ENCODE measurements around the gene DLX1. TPM values are rescaled to one million over a fixed set of nuclear protein-coding genes. Genes with fewer than 3 reads are reported as not detected.

Gene DLX1
- total and polyA plus RNA-seq, 2 experiments from 2014 or later, result not detected

DNA sequence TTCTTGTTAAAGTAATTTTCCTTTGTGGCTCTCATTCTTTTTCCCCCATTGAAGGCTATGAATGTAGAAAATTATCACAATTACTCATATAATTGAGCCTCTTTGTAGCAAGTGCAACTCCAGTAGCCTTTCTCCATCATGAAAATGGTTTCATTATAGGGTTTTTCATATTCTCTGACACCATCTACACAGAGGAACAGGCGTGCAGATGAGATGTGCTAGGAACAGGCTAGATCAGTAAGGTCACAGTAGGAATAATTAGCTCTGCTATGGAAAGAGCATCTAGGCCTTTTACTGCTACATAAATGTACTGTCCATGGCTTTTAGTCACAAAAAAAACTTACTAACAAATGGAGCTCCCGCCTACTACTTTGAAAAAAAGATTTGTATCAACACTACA is 12.6 kb upstream of the DLX1 start:
- Histone ChIP-seq H3F3A (replicated peaks; ENCODE audit: low read depth) (no peaks in the 10 kb centered on the region), H3K9me2 (ENCODE audit: insufficient read depth) (no peaks in the 10 kb centered on the region)
- no peak for ATAC-seq

DNA sequence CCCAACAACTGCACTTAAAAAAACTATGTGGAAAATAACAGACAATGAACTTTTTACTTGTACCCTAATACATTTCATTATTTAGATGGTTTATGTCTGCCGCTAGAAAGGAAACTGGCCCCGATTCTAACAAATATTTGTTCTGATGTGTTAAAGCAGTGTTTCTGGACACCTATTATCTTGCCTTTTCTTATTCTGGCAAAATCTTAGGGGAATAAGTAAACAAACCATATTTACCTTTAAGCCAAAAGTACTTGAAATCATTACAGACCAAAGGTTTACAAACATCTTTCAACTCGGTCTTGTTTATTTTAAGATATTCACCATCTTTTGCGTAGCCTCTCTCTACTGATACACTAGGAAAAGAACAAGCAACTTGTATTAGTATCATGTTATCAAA is 11.8 kb upstream of the DLX1 start:
- no peaks in the 10 kb centered on the region for H4K20me1 ChIP-seq (replicated peaks; ENCODE audit: insufficient read depth)
- Mint-ChIP-seq H3K36me3 (ENCODE audit: low read depth) (no peaks in the 10 kb centered on the region), H3K27me3 (ENCODE audit: insufficient read depth, low read depth, poor library complexity) (peaks cover 8% of the 10 kb centered on the region), H3K4me1 (no peaks in the 10 kb centered on the region), H3K4me3 (no peak overlapping the region), H3K9me3 (no peaks in the 10 kb centered on the region), H3K27ac (no peak overlapping the region)
- no peak overlapping the region for H3K4me3 ChIP-seq
- no peaks in the 10 kb centered on the region for H3K9me2 ChIP-seq (ENCODE audit: insufficient read depth)
- no peaks in the 10 kb centered on the region for H3K36me3 ChIP-seq (ENCODE audit: insufficient read depth)
- no peaks in the 10 kb centered on the region for H3K79me2 ChIP-seq (replicated peaks; ENCODE audit: insufficient read depth)
- no peak overlapping the region for H3K4me2 ChIP-seq
- peaks cover 25% of the 10 kb centered on the region for H3K27me3 ChIP-seq (ENCODE audit: insufficient read depth)
- no peak overlapping the region for H2AFZ ChIP-seq
- no peak overlapping the region for H3K27ac ChIP-seq (ENCODE audit: low read depth)
- no peaks in the 10 kb centered on the region for H3K4me1 ChIP-seq (ENCODE audit: insufficient read depth)
- ATAC-seq (no peak), DNase-seq (ENCODE audit: low spot score) (no peak)
- TF ChIP-seq NANOG (IDR thresholded peaks at IDR 0.05; ENCODE audit: borderline replicate concordance) (no peak), ZNF331 (CRISPR knock-in tag; IDR thresholded peaks at IDR 0.05; ENCODE audit: low read depth) (no peak)
- H3F3A ChIP-seq (replicated peaks; ENCODE audit: low read depth), result no peaks in the 10 kb centered on the region

More for the DNA sequence above, 12.6 kb upstream of the DLX1 start:
- Histone ChIP-seq H4K20me1 (replicated peaks; ENCODE audit: insufficient read depth) (no peaks in the 10 kb centered on the region), H3K4me1 (ENCODE audit: insufficient read depth) (no peaks in the 10 kb centered on the region), H3K4me3 (no peak overlapping the region), H3K79me2 (replicated peaks; ENCODE audit: insufficient read depth) (no peaks in the 10 kb centered on the region), H3K27me3 (ENCODE audit: insufficient read depth) (peaks cover 17% of the 10 kb centered on the region), H2AFZ (no peak overlapping the region), H3K4me2 (no peak overlapping the region), H3K36me3 (ENCODE audit: insufficient read depth) (no peaks in the 10 kb centered on the region), H3K27ac (ENCODE audit: low read depth) (no peak overlapping the region; the same call in 1 of the 2 replicates)
- Mint-ChIP-seq H3K4me1 (no peaks in the 10 kb centered on the region), H3K27me3 (ENCODE audit: insufficient read depth, low read depth, poor library complexity) (no peaks in the 10 kb centered on the region), H3K27ac (no peak overlapping the region), H3K4me3 (no peak overlapping the region), H3K36me3 (ENCODE audit: low read depth) (no peaks in the 10 kb centered on the region), H3K9me3 (no peaks in the 10 kb centered on the region)
- TF ChIP-seq ZNF331 (CRISPR knock-in tag; IDR thresholded peaks at IDR 0.05; ENCODE audit: low read depth) (no peak), STAT1 (IDR thresholded peaks at IDR 0.05; ENCODE audit: unreplicated experiment) (no peak)
- TF ChIP-seq, protein P1, sequence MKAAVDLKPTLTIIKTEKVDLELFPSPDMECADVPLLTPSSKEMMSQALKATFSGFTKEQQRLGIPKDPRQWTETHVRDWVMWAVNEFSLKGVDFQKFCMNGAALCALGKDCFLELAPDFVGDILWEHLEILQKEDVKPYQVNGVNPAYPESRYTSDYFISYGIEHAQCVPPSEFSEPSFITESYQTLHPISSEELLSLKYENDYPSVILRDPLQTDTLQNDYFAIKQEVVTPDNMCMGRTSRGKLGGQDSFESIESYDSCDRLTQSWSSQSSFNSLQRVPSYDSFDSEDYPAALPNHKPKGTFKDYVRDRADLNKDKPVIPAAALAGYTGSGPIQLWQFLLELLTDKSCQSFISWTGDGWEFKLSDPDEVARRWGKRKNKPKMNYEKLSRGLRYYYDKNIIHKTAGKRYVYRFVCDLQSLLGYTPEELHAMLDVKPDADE (IDR thresholded peaks at IDR 0.05), result no peak
- no peak for DNase-seq (ENCODE audit: low spot score)

DNA sequence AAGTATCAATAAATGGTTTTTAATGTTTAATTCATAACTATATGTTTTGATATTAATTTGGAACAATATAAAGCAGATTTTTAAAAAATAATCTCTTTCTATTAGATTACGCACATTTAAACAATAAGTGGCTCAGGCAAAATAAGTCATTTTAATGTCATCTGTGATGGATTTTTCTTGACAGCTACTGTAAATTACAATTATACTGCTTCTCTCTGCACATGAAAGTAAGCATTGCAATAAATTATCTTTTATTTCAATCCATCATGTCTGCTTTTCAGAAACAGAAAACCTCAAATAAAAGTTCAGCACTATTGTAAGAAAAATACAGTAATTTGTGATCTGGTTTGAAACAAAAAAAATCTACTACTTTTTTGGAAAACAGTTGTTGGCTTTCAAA is 11.1 kb upstream of the DLX1 start:
- Mint-ChIP-seq H3K36me3 (ENCODE audit: low read depth) (no peaks in the 10 kb centered on the region), H3K4me3 (no peak overlapping the region), H3K27me3 (ENCODE audit: insufficient read depth, low read depth, poor library complexity) (peaks cover 15% of the 10 kb centered on the region), H3K4me1 (peaks cover 3% of the 10 kb centered on the region; the same call in 2 of the 3 replicates), H3K9me3 (no peaks in the 10 kb centered on the region), H3K27ac (no peak overlapping the region)
- no peaks in the 10 kb centered on the region for H3K36me3 ChIP-seq (ENCODE audit: insufficient read depth)
- H3K9me2 ChIP-seq (ENCODE audit: insufficient read depth), result no peaks in the 10 kb centered on the region
- no peak overlapping the region for H3K27ac ChIP-seq (ENCODE audit: low read depth)
- H2AFZ ChIP-seq, result no peak overlapping the region
- H3K79me2 ChIP-seq (replicated peaks; ENCODE audit: insufficient read depth), result no peaks in the 10 kb centered on the region
- no peaks in the 10 kb centered on the region for H3F3A ChIP-seq (replicated peaks; ENCODE audit: low read depth)
- ATAC-seq (no peak), DNase-seq (ENCODE audit: low spot score) (no peak)
- H4K20me1 ChIP-seq (replicated peaks; ENCODE audit: insufficient read depth), result no peaks in the 10 kb centered on the region
- H3K4me3 ChIP-seq, result no peak overlapping the region
- H3K4me1 ChIP-seq (ENCODE audit: insufficient read depth), result 0 out of 2 replicates have a peak, but pooled peaks cover under 1% of the 10 kb centered on the region
- H3K27me3 ChIP-seq (ENCODE audit: insufficient read depth), result peaks cover 33% of the 10 kb centered on the region
- no peak overlapping the region for H3K4me2 ChIP-seq
- TF ChIP-seq JUNB (IDR thresholded peaks at IDR 0.05; ENCODE audit: unreplicated experiment), result no peak
- TF ChIP-seq EZH2phosphoT487 (IDR thresholded peaks at IDR 0.05; ENCODE audit: unreplicated experiment), result no peak
- TF ChIP-seq, protein P1 (IDR thresholded peaks at IDR 0.05), result no peak
- TF ChIP-seq NANOG (IDR thresholded peaks at IDR 0.05; ENCODE audit: borderline replicate concordance), result no peak
- no peak for TF ChIP-seq EZH2 (IDR thresholded peaks at IDR 0.05; ENCODE audit: low read depth, unreplicated experiment)
- TF ChIP-seq CREB1 (CRISPR knock-in tag; IDR thresholded peaks at IDR 0.05; ENCODE audit: low read depth), result no peak
- TF ChIP-seq CTCF (conservative IDR thresholded peaks at IDR 0.05; ENCODE audit: low read depth in 2 of 2), result no peak
- TF ChIP-seq POLR2AphosphoS5 (IDR thresholded peaks at IDR 0.05; ENCODE audit: low read depth), result no peak
- TF ChIP-seq STAT1 (IDR thresholded peaks at IDR 0.05; ENCODE audit: unreplicated experiment), result no peak

Measured in GM23338 (cell line).